K562 (cell line): ENCODE measurements around the gene ZSWIM6. TPM values are rescaled to one million over a fixed set of nuclear protein-coding genes. Genes with fewer than 3 reads are reported as not detected.

Experiments used
- ATAC-seq: fragments of 200-7000 bp; cut with Tn5 transposase; 3 replicates; pipeline ENCODE4 v1.9.1; 2020; ENCODE audit warnings: moderate library complexity
- BruUV-seq: library from RNA; stranded (reverse); fragments of 400-500 nt; replicated peaks from 2 replicates; lab custom pipeline; 2021; lab: Mats Ljungman, UMichigan
- CTCF ChIA-PET: fragments of 300-600 bp; formaldehyde crosslinking; extraction: SDS; loops from one replicate; lab custom pipeline; 2021; ENCODE audit warnings: low intra/inter-chr PET ratio; lab: Yijun Ruan, JAX
- POLR2A ChIA-PET: fragments of 300-600, 350-650 bp; sonication (Branson Sonifier 250); formaldehyde crosslinking; extraction: SDS; loops from one replicate; lab custom pipeline; 2021; ENCODE audit warnings: antibody characterized with exemption, inconsistent platforms; lab: Yijun Ruan, JAX
- DNase-seq, 4 experiments: peaks; one replicate each; pipeline versions ENCODE4 v3.0.0 to v3.0.0-alpha.2; 2011 to 2018; ENCODE audit warnings: low spot score in 3 of 4, mixed read lengths in 3 of 4; ENCODE audit errors: extremely low read depth in 1 of 4
- FAIRE-seq: peaks from 2 replicates; lab custom pipeline; 2011; peaks lifted over from hg19 to GRCh38; lab: Jason Lieb, UNC
- H2AFZ ChIP-seq: 2 replicates; pipeline ENCODE4 v1.6.0; 2011; ENCODE audit warnings: low read depth, low read length, control low read depth, inconsistent platforms
- H3K27ac ChIP-seq: fragments of 200-600 bp; 3 replicates; pipeline ENCODE4 v1.8.0; 2011; ENCODE audit warnings: low read depth, mild to moderate bottlenecking, control low read depth, inconsistent platforms, low read length, moderate library complexity, mixed read lengths; ENCODE audit errors: extremely low read depth
- H3K27me3 ChIP-seq, 2 experiments: fragments of 300-600 bp in 1 of 2; 2 replicates in 1 of 2; 3 replicates in 1 of 2; pipeline versions ENCODE4 v1.6.0 to v1.8.0; 2011; ENCODE audit warnings: inconsistent platforms in 2 of 2, low read length in 2 of 2, mild to moderate bottlenecking in 1 of 2, mixed read lengths in 1 of 2, moderate library complexity in 1 of 2; ENCODE audit not compliant: control insufficient read depth in 2 of 2, insufficient read depth in 2 of 2
- H3K36me3 ChIP-seq: fragments of 300-600 bp; 3 replicates; pipeline ENCODE4 v1.8.0; 2011; ENCODE audit warnings: mild to moderate bottlenecking, low read length, inconsistent platforms; ENCODE audit not compliant: control insufficient read depth, insufficient read depth
- H3K4me1 ChIP-seq, 2 experiments: fragments of 200-600 bp in 1 of 2; replicated peaks in 1 of 2; 2 replicates in 1 of 2; 3 replicates in 1 of 2; pipeline versions ENCODE4 v1.5.1 to v1.8.0; 2011; ENCODE audit warnings: inconsistent platforms in 2 of 2, low read length in 2 of 2, mild to moderate bottlenecking in 1 of 2, mixed read lengths in 1 of 2, moderate library complexity in 1 of 2; ENCODE audit not compliant: control insufficient read depth in 2 of 2, insufficient read depth in 2 of 2
- H3K4me2 ChIP-seq: 2 replicates; pipeline ENCODE4 v1.6.1; 2011; ENCODE audit warnings: low read length, control low read depth, inconsistent platforms, mixed read lengths; ENCODE audit not compliant: insufficient read depth
- H3K4me3 ChIP-seq: fragments of 200-600 bp; sonication (generic), shearing (Covaris generic); 2 replicates; pipeline ENCODE4 v1.5.1; 2016; ENCODE audit warnings: control low read depth, inconsistent platforms
- H3K79me2 ChIP-seq: fragments of 200-600 bp; 3 replicates; pipeline ENCODE4 v1.8.0; 2011; ENCODE audit warnings: low read length, inconsistent platforms; ENCODE audit not compliant: control insufficient read depth, insufficient read depth
- H3K9ac ChIP-seq, 2 experiments: 2 replicates each; pipeline versions ENCODE4 v1.6.0 to v1.6.1; 2011; ENCODE audit warnings: low read depth in 2 of 2, low read length in 2 of 2, control low read depth in 1 of 2, inconsistent platforms in 1 of 2, mild to moderate bottlenecking in 1 of 2, mixed read lengths in 1 of 2; ENCODE audit not compliant: insufficient read depth in 1 of 2
- H3K9me1 ChIP-seq: one replicate; pipeline ENCODE4 v1.6.0; 2011; ENCODE audit warnings: inconsistent platforms, mild to moderate bottlenecking, low read length, moderate library complexity; ENCODE audit not compliant: control insufficient read depth, insufficient read depth
- H3K9me3 ChIP-seq: replicated peaks from 2 replicates; pipeline ENCODE4 v1.5.1; 2011; ENCODE audit warnings: low read depth, low read length, inconsistent platforms; ENCODE audit not compliant: control insufficient read depth, insufficient read depth
- H4K20me1 ChIP-seq: replicated peaks from 2 replicates; pipeline ENCODE4 v1.6.1; 2011; ENCODE audit warnings: low read length, inconsistent platforms, mixed read lengths; ENCODE audit not compliant: control insufficient read depth, insufficient read depth
- ETS2 ChIP-seq: IDR thresholded peaks from 2 replicates; pipeline ENCODE4 v1.6.1; 2016; ENCODE audit warnings: borderline replicate concordance, missing genetic modification characterization, mild to moderate bottlenecking, moderate library complexity, missing compliant biosample characterization; ENCODE audit not compliant: poor library complexity, severe bottlenecking
- WGBS: fragments of 100-300 bp; shearing (Covaris generic); methylation state at CpG from one replicate; pipeline ENCODE4 v1.1.6; 2016; ENCODE audit warnings: low coverage, mixed read lengths; ENCODE audit not compliant: insufficient coverage; ENCODE audit errors: missing lambda C conversion rate; 5-methylcytosine and 5-hydroxymethylcytosine counted together
- in situ Hi-C: fragments of 300-500 bp; cut with MboI; formaldehyde crosslinking; loops from 4 replicates; pipeline ENCODE4 v1.15.0; 2018; ENCODE audit warnings: inconsistent platforms, mixed read lengths
- intact Hi-C: fragments of 100-400 bp; cut with micrococcal nuclease; formaldehyde crosslinking; loops from 2 replicates; pipeline ENCODE4 v1.14.2; 2022
- polyA plus RNA-seq, 8 experiments: library from polyadenylated mRNA; depleted of rRNA in 4 of 8; stranded (reverse) in 5 of 8; unstranded in 3 of 8; fragments of >200 nt; fragmentation: Nextera tagmentation in 2 of 8; fragmentation: Illumina TruSeq in 1 of 8; extraction: Ambion mirVana in 2 of 8; extraction: Trizol in 1 of 8; gene quantifications; 2 replicates each; pipeline versions ENCODE4 v1.2.1 to v1.2.3, GENCODE V29; 2011 to 2014; ENCODE audit warnings: inconsistent platforms in 1 of 8, missing spikeins in 1 of 8
- total RNA-seq, 7 experiments: library from RNA; depleted of rRNA in 6 of 7; stranded (reverse); fragments of >200 nt in 6 of 7; fragmentation: Illumina TruSeq in 2 of 7; extraction: Trizol in 2 of 7; gene quantifications; 2 replicates each; pipeline versions ENCODE4 v1.2.1 to v1.2.3, GENCODE V29; 2011 to 2021; ENCODE audit warnings: low replicate concordance in 1 of 7
- TF ChIP-seq, protein P1 (sequence below): fragments of 200-400 bp; formaldehyde crosslinking; IDR thresholded peaks from 2 replicates; pipeline ENCODE4 v1.6.1; 2017; ENCODE audit warnings: mild to moderate bottlenecking, low read depth, low read length, moderate library complexity

The ZSWIM6 gene
- total and polyA plus RNA-seq, 9 of the 15 experiments (the other 6 are each of a cell fraction or from before 2014, with no cell fraction given), result 0.81 to 3.2 (median 2.0) TPM

DNA sequence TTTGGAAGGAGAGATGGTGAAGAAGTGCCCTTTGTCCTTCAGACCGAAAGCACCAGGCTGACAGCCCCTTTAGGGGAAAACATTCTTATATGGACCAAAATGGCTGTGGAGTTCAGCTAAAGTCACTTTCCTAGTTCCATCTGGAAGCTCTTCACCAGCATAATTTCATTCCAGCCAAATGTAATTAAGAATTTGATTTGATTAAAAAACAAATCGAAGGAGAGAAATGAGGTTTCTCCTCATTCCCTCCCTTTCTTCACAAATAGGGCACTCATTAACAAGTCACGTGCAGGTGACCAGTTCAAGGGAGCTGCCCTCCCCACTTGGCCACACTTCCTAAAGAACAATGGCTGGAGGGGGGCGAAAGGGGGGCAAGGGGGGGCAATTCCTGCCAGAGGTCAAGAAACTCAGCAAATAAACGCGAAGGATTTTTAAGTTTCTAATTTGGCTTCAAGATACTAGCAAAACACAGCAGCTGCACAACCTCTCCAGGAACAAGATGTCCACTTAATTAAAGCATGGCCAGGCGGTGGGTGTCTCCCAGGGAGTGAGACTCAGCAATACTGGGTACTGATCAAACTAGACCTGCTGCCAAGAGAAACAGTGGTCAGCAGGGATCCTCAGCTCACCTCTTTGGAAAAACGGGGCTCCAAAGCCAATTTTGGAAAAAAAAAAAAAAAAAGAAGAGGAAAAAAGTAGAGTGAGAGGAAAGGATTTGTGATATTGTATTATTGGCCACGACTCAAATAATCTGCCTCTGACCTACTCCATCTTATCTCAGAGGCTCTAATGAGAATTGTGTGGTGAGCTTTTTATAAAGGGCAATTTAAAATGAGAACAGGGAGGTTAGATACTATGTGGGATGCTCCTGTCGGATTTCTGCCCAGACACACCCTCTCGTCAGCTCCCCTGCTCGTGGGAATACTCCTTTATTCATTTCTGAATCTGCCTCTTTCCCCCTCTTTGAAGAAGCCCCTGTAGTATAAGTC, 254.3 kb downstream of the ZSWIM6 start:
- no peaks in the 10 kb centered on the region for H4K20me1 ChIP-seq
- no peak for DNase-seq
- FAIRE-seq, result no peak
- no peak overlapping the region for H3K4me3 ChIP-seq
- TF ChIP-seq ETS2 (tag), result no peak
- TF ChIP-seq, protein P1, sequence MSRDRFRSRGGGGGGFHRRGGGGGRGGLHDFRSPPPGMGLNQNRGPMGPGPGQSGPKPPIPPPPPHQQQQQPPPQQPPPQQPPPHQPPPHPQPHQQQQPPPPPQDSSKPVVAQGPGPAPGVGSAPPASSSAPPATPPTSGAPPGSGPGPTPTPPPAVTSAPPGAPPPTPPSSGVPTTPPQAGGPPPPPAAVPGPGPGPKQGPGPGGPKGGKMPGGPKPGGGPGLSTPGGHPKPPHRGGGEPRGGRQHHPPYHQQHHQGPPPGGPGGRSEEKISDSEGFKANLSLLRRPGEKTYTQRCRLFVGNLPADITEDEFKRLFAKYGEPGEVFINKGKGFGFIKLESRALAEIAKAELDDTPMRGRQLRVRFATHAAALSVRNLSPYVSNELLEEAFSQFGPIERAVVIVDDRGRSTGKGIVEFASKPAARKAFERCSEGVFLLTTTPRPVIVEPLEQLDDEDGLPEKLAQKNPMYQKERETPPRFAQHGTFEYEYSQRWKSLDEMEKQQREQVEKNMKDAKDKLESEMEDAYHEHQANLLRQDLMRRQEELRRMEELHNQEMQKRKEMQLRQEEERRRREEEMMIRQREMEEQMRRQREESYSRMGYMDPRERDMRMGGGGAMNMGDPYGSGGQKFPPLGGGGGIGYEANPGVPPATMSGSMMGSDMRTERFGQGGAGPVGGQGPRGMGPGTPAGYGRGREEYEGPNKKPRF, result no peak
- no peaks in the 10 kb centered on the region for H3K36me3 ChIP-seq
- H2AFZ ChIP-seq, result no peak overlapping the region
- H3K27me3 ChIP-seq, result peaks cover 5% of the 10 kb centered on the region in 2 experiments; a peak in 4 of 5 replicates
- ChIA-PET CTCF (no interaction called here), POLR2A (interaction anchor here (1.1 kb wide), 1 partner anchor 13 kb away, joined by 4 read pairs; no protein-coding TSS in a partner anchor)
- no peaks in the 10 kb centered on the region for H3K79me2 ChIP-seq
- H3K4me1 ChIP-seq, result no peaks in the 10 kb centered on the region
- no peak overlapping the region for H3K9ac ChIP-seq
- 0% methylated on average over 9 of the region's 12 CpGs for WGBS
- H3K9me1 ChIP-seq, result no peaks in the 10 kb centered on the region
- intact Hi-C loops, result no loop called here
- no peak overlapping the region for H3K4me2 ChIP-seq
- no TSS peak for BruUV-seq
- H3K27ac ChIP-seq, result no peak overlapping the region
- no peak for ATAC-seq
- peaks cover 6% of the 10 kb centered on the region; the same call in 1 of the 2 replicates for H3K9me3 ChIP-seq
- in situ Hi-C loops, result no loop called here
